ENCODE measurements around the gene THAP8. TPM values are rescaled to one million over a fixed set of nuclear protein-coding genes. Genes with fewer than 3 reads are reported as not detected.

THAP8 gene
- total RNA-seq, 1 donor from 2014 or later, result 4.2 TPM

DNA sequence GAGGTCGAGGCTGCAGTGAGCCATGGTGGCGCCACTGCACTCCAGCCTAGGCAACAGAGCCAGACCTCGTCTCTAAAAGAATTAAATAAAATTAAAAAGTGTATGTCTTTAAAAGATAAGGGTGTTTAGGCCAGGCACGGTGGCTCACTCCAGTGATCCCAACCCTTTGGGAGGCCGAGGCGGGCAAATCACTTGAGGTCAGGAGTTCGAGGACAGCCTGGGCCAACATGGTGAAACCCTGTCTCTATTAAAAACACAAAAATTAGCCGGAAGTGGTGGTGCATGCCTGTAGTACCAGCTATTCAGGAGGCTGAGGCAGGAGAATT, 66.6 kb downstream of the THAP8 start:
- intact Hi-C loops (cut with micrococcal nuclease), result no loop called here
- TF ChIP-seq CTCF (IDR thresholded peaks at IDR 0.05; ENCODE audit: borderline replicate concordance), result no peak
- Histone ChIP-seq H3K27me3 (ENCODE audit: low read depth) (peaks cover 62% of the 10 kb centered on the region), H3K9me3 (replicated peaks) (no peaks in the 10 kb centered on the region), H3K27ac (replicated peaks) (no peak overlapping the region), H3K4me1 (peaks cover 11% of the 10 kb centered on the region), H3K36me3 (no peaks in the 10 kb centered on the region), H3K4me3 (peak overlapping the region; percentile 52)
- no peak for DNase-seq

DNA sequence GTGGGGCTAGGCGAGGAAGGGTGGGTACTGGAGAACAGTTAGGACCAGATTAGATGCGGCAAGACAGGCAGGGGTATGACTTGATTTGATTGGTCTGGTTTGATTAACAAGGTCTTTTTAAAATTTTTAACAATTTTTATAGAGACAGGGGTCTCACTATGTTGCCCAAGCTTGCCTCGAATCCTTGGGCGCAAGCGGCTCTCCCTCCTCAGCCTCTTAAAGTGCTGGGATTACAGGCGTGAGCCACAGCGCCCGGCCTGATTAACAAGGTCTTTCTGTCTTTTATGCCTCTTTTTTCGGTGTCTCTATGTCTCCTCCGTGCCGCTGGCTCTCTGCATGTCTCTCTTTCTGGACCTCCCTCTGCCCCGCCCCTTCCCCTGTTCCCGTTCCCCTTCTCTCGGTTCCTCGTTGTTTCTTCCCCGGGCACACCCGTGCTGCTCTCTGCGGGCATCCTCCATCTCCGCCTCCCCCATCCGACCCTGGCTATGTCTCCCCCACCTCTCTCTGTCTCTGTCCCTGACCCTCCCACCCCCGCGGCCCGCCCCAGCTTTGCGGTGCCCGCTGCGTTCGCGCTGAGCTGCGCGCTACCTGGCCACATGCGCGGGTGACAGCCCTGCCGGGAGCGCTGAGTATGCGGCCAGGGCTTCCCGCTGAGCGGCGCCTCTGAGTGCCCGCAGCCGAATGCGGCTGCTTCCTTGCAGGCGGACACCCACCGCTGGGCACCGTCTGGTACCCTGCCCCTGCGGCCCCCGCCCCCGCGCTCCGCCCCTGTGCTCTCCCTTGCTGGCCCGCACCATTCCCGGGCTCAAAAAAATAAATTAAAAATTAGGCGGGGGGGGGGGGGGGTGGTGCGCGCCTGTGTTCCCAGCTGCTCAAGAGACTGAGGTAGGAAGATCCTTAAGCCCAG, 67.2 kb downstream of the THAP8 start:
- Histone ChIP-seq H3K4me3 (peak overlapping the region; percentile 52), H3K4me1 (peaks cover 11% of the 10 kb centered on the region), H3K36me3 (no peaks in the 10 kb centered on the region), H3K9me3 (replicated peaks) (no peaks in the 10 kb centered on the region), H3K27me3 (ENCODE audit: low read depth) (peaks cover 66% of the 10 kb centered on the region), H3K27ac (replicated peaks) (no peak overlapping the region)
- intact Hi-C loops (cut with micrococcal nuclease), result no loop called here
- TF ChIP-seq CTCF (IDR thresholded peaks at IDR 0.05; ENCODE audit: borderline replicate concordance), result no peak
- peak; percentile 50 for DNase-seq

DNA sequence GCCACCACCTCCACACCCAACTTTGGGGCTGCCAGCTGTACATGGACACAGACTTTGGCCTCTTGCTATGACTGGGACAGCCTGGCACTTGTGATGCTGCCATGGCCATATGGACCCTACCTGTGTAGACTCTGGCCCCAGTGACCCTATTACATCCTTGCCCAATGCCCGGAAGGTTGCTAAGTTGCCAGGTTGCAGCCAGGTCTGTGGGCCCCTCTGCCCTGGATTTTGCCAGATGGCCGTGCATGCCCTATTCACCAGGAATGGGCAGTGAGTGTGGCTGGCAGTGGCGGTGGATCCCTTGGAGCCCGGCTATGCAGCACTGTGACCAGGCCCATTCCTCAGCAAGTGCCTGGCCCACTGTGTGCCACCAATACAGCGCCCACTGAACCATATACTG, 68.0 kb downstream of the THAP8 start:
- TF ChIP-seq CTCF (IDR thresholded peaks at IDR 0.05; ENCODE audit: borderline replicate concordance), result no peak
- Histone ChIP-seq H3K27ac (replicated peaks) (no peak overlapping the region), H3K36me3 (no peaks in the 10 kb centered on the region), H3K27me3 (ENCODE audit: low read depth) (peaks cover 72% of the 10 kb centered on the region), H3K4me1 (peaks cover 11% of the 10 kb centered on the region), H3K9me3 (replicated peaks) (no peaks in the 10 kb centered on the region), H3K4me3 (no peak overlapping the region)
- no peak for DNase-seq
- intact Hi-C loops (cut with micrococcal nuclease), result no loop called here

Other genes starting within 250 kb of the THAP8 start
- gene PRODH2, start 241.4 kb downstream of the THAP8 start, total RNA-seq, result not detected
- not detected for gene NPHS1, start 201.8 kb downstream of the THAP8 start, total RNA-seq
- gene KIRREL2, start 197.4 kb downstream of the THAP8 start, total RNA-seq, result not detected
- gene APLP1, start 185.7 kb downstream of the THAP8 start, total RNA-seq, result 23.9 TPM
- gene NFKBID, start 153.7 kb downstream of the THAP8 start, total RNA-seq, result 2.3 TPM
- gene HCST, start 151.8 kb downstream of the THAP8 start, total RNA-seq, result 2.3 TPM
- gene TYROBP, start 146.0 kb downstream of the THAP8 start, total RNA-seq, result 26.2 TPM
- gene LRFN3, start 117.9 kb downstream of the THAP8 start, total RNA-seq, result 7.1 TPM
- 10.3 TPM for gene SDHAF1, start 59.1 kb downstream of the THAP8 start, total RNA-seq
- 0.58 TPM for gene SYNE4, start 45.5 kb downstream of the THAP8 start, total RNA-seq
- 11.8 TPM for gene ALKBH6, start 40.1 kb downstream of the THAP8 start, total RNA-seq
- gene CLIP3, start 21.4 kb downstream of the THAP8 start, total RNA-seq, result 5.4 TPM
- 17.7 TPM for gene WDR62, start 612 bp upstream of the THAP8 start, total RNA-seq
- gene OVOL3, start 56.9 kb upstream of the THAP8 start, total RNA-seq, result not detected
- gene POLR2I, start 60.6 kb upstream of the THAP8 start, total RNA-seq, result 130 TPM
- 94.9 TPM for gene TBCB, start 61.2 kb upstream of the THAP8 start, total RNA-seq
- gene CAPNS1, start 85.8 kb upstream of the THAP8 start, total RNA-seq, result 767 TPM
- gene COX7A1, start 98.2 kb upstream of the THAP8 start, total RNA-seq, result 2,839 TPM
- gene ZNF565, start 160.4 kb upstream of the THAP8 start, total RNA-seq, result 4.4 TPM
- gene ZNF146, start 160.8 kb upstream of the THAP8 start, total RNA-seq, result 30.4 TPM